ENCODE results near the gene TIMM10B.

The TIMM10B gene

DNA sequence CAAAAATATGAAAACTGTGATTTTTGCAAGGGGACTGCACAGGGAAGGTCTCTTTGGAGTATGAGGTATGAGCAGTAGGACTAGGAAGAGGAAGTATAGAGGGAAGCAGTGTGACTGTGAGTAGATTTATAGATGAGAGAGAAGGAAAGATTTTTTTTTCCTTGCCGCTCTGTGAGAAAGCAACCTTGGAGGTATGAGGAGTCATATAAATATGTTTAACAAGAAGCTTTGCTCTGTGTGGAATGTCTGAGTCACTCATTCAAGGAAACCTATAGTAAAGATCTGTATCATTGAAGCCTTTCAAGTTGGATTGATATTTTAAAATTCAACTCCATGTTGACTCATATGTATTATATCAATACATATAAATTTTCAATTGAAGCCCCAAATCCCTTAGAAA lies 42.0 kb downstream of the TIMM10B start:
- TF ChIP-seq, protein P1, sequence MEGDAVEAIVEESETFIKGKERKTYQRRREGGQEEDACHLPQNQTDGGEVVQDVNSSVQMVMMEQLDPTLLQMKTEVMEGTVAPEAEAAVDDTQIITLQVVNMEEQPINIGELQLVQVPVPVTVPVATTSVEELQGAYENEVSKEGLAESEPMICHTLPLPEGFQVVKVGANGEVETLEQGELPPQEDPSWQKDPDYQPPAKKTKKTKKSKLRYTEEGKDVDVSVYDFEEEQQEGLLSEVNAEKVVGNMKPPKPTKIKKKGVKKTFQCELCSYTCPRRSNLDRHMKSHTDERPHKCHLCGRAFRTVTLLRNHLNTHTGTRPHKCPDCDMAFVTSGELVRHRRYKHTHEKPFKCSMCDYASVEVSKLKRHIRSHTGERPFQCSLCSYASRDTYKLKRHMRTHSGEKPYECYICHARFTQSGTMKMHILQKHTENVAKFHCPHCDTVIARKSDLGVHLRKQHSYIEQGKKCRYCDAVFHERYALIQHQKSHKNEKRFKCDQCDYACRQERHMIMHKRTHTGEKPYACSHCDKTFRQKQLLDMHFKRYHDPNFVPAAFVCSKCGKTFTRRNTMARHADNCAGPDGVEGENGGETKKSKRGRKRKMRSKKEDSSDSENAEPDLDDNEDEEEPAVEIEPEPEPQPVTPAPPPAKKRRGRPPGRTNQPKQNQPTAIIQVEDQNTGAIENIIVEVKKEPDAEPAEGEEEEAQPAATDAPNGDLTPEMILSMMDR (conservative IDR thresholded peaks at IDR 0.05; ENCODE audit: control insufficient read depth, insufficient read depth, low read depth, low read length) = no peak
- peak; percentile 38 for DNase-seq (ENCODE audit: low read depth)
- H3K4me3 ChIP-seq (ENCODE audit: control insufficient read depth, low read depth, low read length) = no peak overlapping the region

DNA sequence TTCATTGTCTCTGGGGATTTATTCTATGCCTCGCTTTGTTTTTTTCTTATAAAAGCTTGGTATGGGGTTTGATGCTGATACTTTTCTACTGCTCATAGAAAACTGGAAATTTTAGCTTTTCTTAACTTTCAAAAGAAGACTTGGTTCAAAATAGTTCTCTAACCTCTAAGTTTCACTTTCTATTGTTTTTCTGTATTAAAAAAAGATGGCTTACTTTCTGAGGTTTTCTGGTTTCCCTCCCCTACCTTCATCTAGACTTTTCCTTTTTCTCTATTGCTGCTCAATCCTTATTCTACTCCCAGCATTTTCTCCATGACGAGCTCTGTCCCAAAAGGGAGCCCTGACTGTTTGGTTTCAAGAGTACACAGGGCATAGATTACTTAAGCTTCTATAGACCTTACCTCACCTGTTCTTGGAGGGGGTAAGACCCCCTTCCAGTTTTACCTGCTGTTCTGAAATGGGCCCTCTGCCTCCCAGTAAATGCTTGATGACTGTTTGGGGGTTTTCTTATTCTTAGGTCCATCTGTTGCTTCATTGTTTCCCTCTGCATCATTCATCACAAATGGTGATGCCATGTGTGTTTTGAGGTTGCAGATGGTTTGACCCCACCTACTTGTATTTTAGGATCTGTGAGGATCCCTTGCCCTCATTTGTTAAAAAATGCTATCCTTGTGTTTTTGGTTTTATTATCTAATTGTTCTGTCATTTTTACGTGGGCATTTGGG lies 45.3 kb downstream of the TIMM10B start:
- no peak overlapping the region for H3K4me3 ChIP-seq (ENCODE audit: control insufficient read depth, low read depth, low read length)
- TF ChIP-seq, protein P1 (conservative IDR thresholded peaks at IDR 0.05; ENCODE audit: control insufficient read depth, insufficient read depth, low read depth, low read length) = no peak
- DNase-seq (ENCODE audit: low read depth) = peak; percentile 19

DNA sequence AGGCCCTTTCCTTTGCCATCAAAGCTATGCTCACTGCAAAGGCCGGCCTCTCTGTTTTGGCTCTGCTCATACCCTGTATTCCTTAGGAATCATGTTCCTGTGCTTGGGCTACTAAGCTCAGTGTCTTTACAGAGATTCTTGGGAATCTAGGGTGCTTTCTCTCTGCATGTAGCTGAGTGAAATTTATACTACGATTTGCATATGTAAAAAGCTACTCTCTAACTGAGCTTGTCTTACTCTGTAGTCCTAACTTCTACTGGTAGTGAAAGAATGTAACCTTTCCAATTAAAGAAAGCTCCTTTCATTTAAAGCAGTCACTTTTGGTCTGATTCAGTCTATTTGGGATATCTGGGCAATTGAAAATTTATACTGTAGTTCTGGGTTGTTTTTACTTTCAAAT lies 48.0 kb downstream of the TIMM10B start:
- TF ChIP-seq, protein P1 (conservative IDR thresholded peaks at IDR 0.05; ENCODE audit: control insufficient read depth, insufficient read depth, low read depth, low read length) = no peak
- DNase-seq (ENCODE audit: low read depth) = no peak
- no peak overlapping the region for H3K4me3 ChIP-seq (ENCODE audit: control insufficient read depth, low read depth, low read length)

DNA sequence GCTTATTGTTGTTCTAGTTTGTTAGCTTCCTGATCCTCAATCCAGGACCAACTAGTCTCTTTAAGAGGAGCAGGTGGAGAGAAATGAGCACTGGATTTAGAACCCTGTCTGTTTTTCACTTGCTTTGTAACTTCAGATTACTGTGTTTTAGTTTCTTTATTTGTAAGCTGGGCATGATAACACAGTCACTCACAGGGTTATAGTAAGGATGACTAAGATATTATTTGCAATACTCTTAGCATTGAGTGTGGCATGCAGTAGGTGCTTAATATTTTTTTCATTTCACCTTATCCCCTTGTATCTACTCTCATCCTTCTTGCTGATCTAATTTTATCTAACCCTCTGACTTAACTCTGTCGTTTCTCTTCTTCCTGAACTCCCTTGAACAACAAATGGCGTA lies 49.5 kb downstream of the TIMM10B start:
- no peak for DNase-seq (ENCODE audit: low read depth)
- TF ChIP-seq, protein P1 (conservative IDR thresholded peaks at IDR 0.05; ENCODE audit: control insufficient read depth, insufficient read depth, low read depth, low read length) = no peak

DNA sequence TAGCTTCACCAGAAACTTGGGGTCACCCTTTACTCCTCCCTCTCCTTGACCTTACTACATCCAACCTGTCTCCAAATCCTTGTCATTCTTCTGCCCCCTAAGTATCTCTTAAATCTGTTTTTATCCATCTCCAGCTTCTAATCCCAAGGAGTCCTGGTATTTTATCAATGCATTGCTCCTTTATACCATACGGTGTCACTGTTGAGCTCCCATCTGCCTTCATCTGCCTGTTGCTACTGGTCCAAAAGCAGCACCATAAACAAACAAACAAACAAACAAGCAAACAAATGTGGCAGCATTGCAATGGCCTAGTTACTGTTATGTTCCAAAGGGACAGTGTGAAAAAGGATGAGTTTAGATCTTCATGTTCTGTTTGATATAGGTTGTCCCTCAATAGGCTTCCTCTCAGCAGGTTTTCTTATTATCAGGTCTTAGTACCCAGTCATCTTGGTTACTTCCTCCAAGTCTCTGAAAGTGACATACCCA lies 50.0 kb downstream of the TIMM10B start:
- TF ChIP-seq, protein P1 (conservative IDR thresholded peaks at IDR 0.05; ENCODE audit: control insufficient read depth, insufficient read depth, low read depth, low read length) = peak; percentile 91
- peak; percentile 61 for DNase-seq (ENCODE audit: low read depth)
- H3K4me3 ChIP-seq (ENCODE audit: control insufficient read depth, low read depth, low read length) = no peak overlapping the region

More for the DNA sequence above, 49.5 kb downstream of the TIMM10B start:
- H3K4me3 ChIP-seq (ENCODE audit: control insufficient read depth, low read depth, low read length) = no peak overlapping the region

Data from fibroblast of mammary gland (primary cell).